Measurements from ENCODE around the gene NHS. TPM values are rescaled to one million over a fixed set of nuclear protein-coding genes. Genes with fewer than 3 reads are reported as not detected.

Gene NHS
- total and polyA plus RNA-seq, 4 experiments from 2014 or later: 0.09 to 0.67 TPM; not detected in 2

GRCh38 chrX:17403972-17404371, 29.0 kb downstream of the NHS start:
- ChIA-PET CTCF (ENCODE audit: partially characterized antibody) (no interaction called here), POLR2A (ENCODE audit: partially characterized antibody) (no interaction called here)
- intact Hi-C loops (cut with micrococcal nuclease): no loop called here
- Histone ChIP-seq H3K36me3 (ENCODE audit: insufficient read depth, low read length) (no peaks in the 10 kb centered on the region), H3K9me3 (ENCODE audit: control insufficient read depth in 1 of 2, low read length in 2 of 2) (no peaks in the 10 kb centered on the region), H3K27me3 (ENCODE audit: insufficient read depth, low read length) (no peaks in the 10 kb centered on the region), H3K27ac (ENCODE audit: low read depth, low read length) (no peak overlapping the region), H3K4me1 (ENCODE audit: insufficient read depth, low read length) (no peaks in the 10 kb centered on the region), H3K4me3 (ENCODE audit: low read length in 2 of 2) (no peak overlapping the region)
- Mint-ChIP-seq H3K4me3 (no peak overlapping the region), H3K27me3 (no peaks in the 10 kb centered on the region), H3K9me3 (peaks cover 0 to 7% (median 0%) of the 10 kb centered on the region in 8 donors), H3K4me1 (no peaks in the 10 kb centered on the region), H3K36me3 (no peaks in the 10 kb centered on the region), H3K27ac (no peak overlapping the region)
- DNase-seq: no peak

- no peaks in the 10 kb centered on the region for H3K36me3 Mint-ChIP-seq
These were observed 30.4 kb downstream of the NHS start for GRCh38 chrX:17405225-17405969.

GRCh38 chrX:17409566-17410290, 34.7 kb downstream of the NHS start:
- no peak overlapping the region for H3K27ac ChIP-seq (ENCODE audit: low read depth, low read length)
- H3K9me3 ChIP-seq (ENCODE audit: control insufficient read depth in 1 of 2, low read length in 2 of 2): no peaks in the 10 kb centered on the region
- peaks cover 0 to 3% (median 0%) of the 10 kb centered on the region in 8 donors for H3K9me3 Mint-ChIP-seq
- POLR2A ChIA-PET (ENCODE audit: partially characterized antibody): no interaction called here
- no peak overlapping the region for H3K4me3 ChIP-seq (ENCODE audit: low read length in 2 of 2)
- no peaks in the 10 kb centered on the region for H3K27me3 ChIP-seq (ENCODE audit: insufficient read depth, low read length)
- no peaks in the 10 kb centered on the region for H3K36me3 Mint-ChIP-seq
- H3K36me3 ChIP-seq (ENCODE audit: insufficient read depth, low read length): no peaks in the 10 kb centered on the region
- CTCF ChIA-PET (ENCODE audit: partially characterized antibody): no interaction called here
- intact Hi-C loops (cut with micrococcal nuclease): no loop called here
- DNase-seq: no peak
- no peaks in the 10 kb centered on the region for H3K4me1 Mint-ChIP-seq
- peaks cover 0 to 2% of the 10 kb centered on the region in 2 donors for H3K27me3 Mint-ChIP-seq
- no peaks in the 10 kb centered on the region for H3K4me1 ChIP-seq (ENCODE audit: insufficient read depth, low read length)
- no peak overlapping the region for H3K4me3 Mint-ChIP-seq
- H3K27ac Mint-ChIP-seq: peak overlapping the region in 1 of 7 donors; percentile 38

More at GRCh38 chrX:17405225-17405969, 30.4 kb downstream of the NHS start:
- Histone ChIP-seq H3K9me3 (ENCODE audit: control insufficient read depth in 1 of 2, low read length in 2 of 2) (no peaks in the 10 kb centered on the region), H3K4me1 (ENCODE audit: insufficient read depth, low read length) (no peaks in the 10 kb centered on the region), H3K36me3 (ENCODE audit: insufficient read depth, low read length) (no peaks in the 10 kb centered on the region), H3K4me3 (ENCODE audit: low read length in 2 of 2) (no peak overlapping the region), H3K27me3 (ENCODE audit: insufficient read depth, low read length) (no peaks in the 10 kb centered on the region), H3K27ac (ENCODE audit: low read depth, low read length) (no peak overlapping the region)
- H3K4me1 Mint-ChIP-seq: no peaks in the 10 kb centered on the region
- H3K4me3 Mint-ChIP-seq: no peak overlapping the region
- H3K9me3 Mint-ChIP-seq: peaks cover 0 to 3% (median 0%) of the 10 kb centered on the region in 8 donors
- no peak overlapping the region for H3K27ac Mint-ChIP-seq
- H3K27me3 Mint-ChIP-seq: no peaks in the 10 kb centered on the region
- POLR2A ChIA-PET (ENCODE audit: partially characterized antibody): no interaction called here
- CTCF ChIA-PET (ENCODE audit: partially characterized antibody): no interaction called here
- intact Hi-C loops (cut with micrococcal nuclease): no loop called here
- DNase-seq: no peak

GRCh38 chrX:17410651-17411050, 35.7 kb downstream of the NHS start:
- Mint-ChIP-seq H3K9me3 (peaks cover 0 to 3% (median 0%) of the 10 kb centered on the region in 8 donors), H3K27me3 (peaks cover 0 to 2% of the 10 kb centered on the region in 2 donors), H3K27ac (no peak overlapping the region), H3K36me3 (no peaks in the 10 kb centered on the region), H3K4me1 (no peaks in the 10 kb centered on the region), H3K4me3 (no peak overlapping the region)
- Histone ChIP-seq H3K9me3 (ENCODE audit: control insufficient read depth in 1 of 2, low read length in 2 of 2) (no peaks in the 10 kb centered on the region), H3K4me1 (ENCODE audit: insufficient read depth, low read length) (no peaks in the 10 kb centered on the region), H3K36me3 (ENCODE audit: insufficient read depth, low read length) (no peaks in the 10 kb centered on the region), H3K4me3 (ENCODE audit: low read length in 2 of 2) (no peak overlapping the region), H3K27me3 (ENCODE audit: insufficient read depth, low read length) (no peaks in the 10 kb centered on the region), H3K27ac (ENCODE audit: low read depth, low read length) (no peak overlapping the region)
- intact Hi-C loops (cut with micrococcal nuclease): no loop called here
- POLR2A ChIA-PET (ENCODE audit: partially characterized antibody): no interaction called here
- CTCF ChIA-PET (ENCODE audit: partially characterized antibody): no interaction called here
- DNase-seq: no peak

GRCh38 chrX:17411205-17411604, 36.2 kb downstream of the NHS start:
- ChIA-PET POLR2A (ENCODE audit: partially characterized antibody) (no interaction called here), CTCF (ENCODE audit: partially characterized antibody) (no interaction called here)
- Histone ChIP-seq H3K4me3 (ENCODE audit: low read length in 2 of 2) (no peak overlapping the region), H3K4me1 (ENCODE audit: insufficient read depth, low read length) (no peaks in the 10 kb centered on the region), H3K9me3 (ENCODE audit: control insufficient read depth in 1 of 2, low read length in 2 of 2) (no peaks in the 10 kb centered on the region), H3K27me3 (ENCODE audit: insufficient read depth, low read length) (no peaks in the 10 kb centered on the region), H3K36me3 (ENCODE audit: insufficient read depth, low read length) (no peaks in the 10 kb centered on the region), H3K27ac (ENCODE audit: low read depth, low read length) (no peak overlapping the region)
- Mint-ChIP-seq H3K36me3 (no peaks in the 10 kb centered on the region), H3K4me1 (no peaks in the 10 kb centered on the region), H3K27ac (no peak overlapping the region), H3K27me3 (peaks cover under 1 to 2% of the 10 kb centered on the region in 2 donors), H3K9me3 (peaks cover 0 to 3% (median 0%) of the 10 kb centered on the region in 8 donors), H3K4me3 (no peak overlapping the region)
- intact Hi-C loops (cut with micrococcal nuclease): no loop called here
- DNase-seq: no peak

GRCh38 chrX:17412692-17413091, 37.7 kb downstream of the NHS start:
- H3K9me3 Mint-ChIP-seq: peaks cover 0 to 3% (median 0%) of the 10 kb centered on the region in 8 donors
- H3K9me3 ChIP-seq (ENCODE audit: control insufficient read depth in 1 of 2, low read length in 2 of 2): no peaks in the 10 kb centered on the region
- no peak for DNase-seq

GRCh38 chrX:17413228-17413627, 38.2 kb downstream of the NHS start:
- ChIA-PET CTCF (ENCODE audit: partially characterized antibody) (no interaction called here), POLR2A (ENCODE audit: partially characterized antibody) (no interaction called here)
- H3K27me3 Mint-ChIP-seq: peaks cover 2% of the 10 kb centered on the region in 2 donors

More at GRCh38 chrX:17412692-17413091, 37.7 kb downstream of the NHS start:
- CTCF ChIA-PET (ENCODE audit: partially characterized antibody): no interaction called here
- H3K4me3 ChIP-seq (ENCODE audit: low read length in 2 of 2): no peak overlapping the region
- no peaks in the 10 kb centered on the region for H3K4me1 Mint-ChIP-seq
- H3K27me3 Mint-ChIP-seq: peaks cover 2% of the 10 kb centered on the region in 2 donors
- H3K36me3 ChIP-seq (ENCODE audit: insufficient read depth, low read length): no peaks in the 10 kb centered on the region
- no peaks in the 10 kb centered on the region for H3K4me1 ChIP-seq (ENCODE audit: insufficient read depth, low read length)
- no peaks in the 10 kb centered on the region for H3K36me3 Mint-ChIP-seq
- H3K4me3 Mint-ChIP-seq: no peak overlapping the region
- POLR2A ChIA-PET (ENCODE audit: partially characterized antibody): no interaction called here
- no peak overlapping the region for H3K27ac ChIP-seq (ENCODE audit: low read depth, low read length)
- intact Hi-C loops (cut with micrococcal nuclease): no loop called here
- no peak overlapping the region for H3K27ac Mint-ChIP-seq
- H3K27me3 ChIP-seq (ENCODE audit: insufficient read depth, low read length): no peaks in the 10 kb centered on the region

More at GRCh38 chrX:17413228-17413627, 38.2 kb downstream of the NHS start:
- H3K27me3 ChIP-seq (ENCODE audit: insufficient read depth, low read length): no peaks in the 10 kb centered on the region
- H3K36me3 ChIP-seq (ENCODE audit: insufficient read depth, low read length): no peaks in the 10 kb centered on the region
- intact Hi-C loops (cut with micrococcal nuclease): no loop called here
- DNase-seq: no peak
- Mint-ChIP-seq H3K36me3 (no peaks in the 10 kb centered on the region), H3K4me1 (no peaks in the 10 kb centered on the region), H3K27ac (no peak overlapping the region), H3K4me3 (no peak overlapping the region), H3K9me3 (peaks cover 0 to 3% (median 0%) of the 10 kb centered on the region in 8 donors)
- H3K4me3 ChIP-seq (ENCODE audit: low read length in 2 of 2): no peak overlapping the region
- no peaks in the 10 kb centered on the region for H3K4me1 ChIP-seq (ENCODE audit: insufficient read depth, low read length)
- no peak overlapping the region for H3K27ac ChIP-seq (ENCODE audit: low read depth, low read length)
- H3K9me3 ChIP-seq (ENCODE audit: control insufficient read depth in 1 of 2, low read length in 2 of 2): no peaks in the 10 kb centered on the region

Measured in CD4-positive, alpha-beta memory T cell (primary cell).